D341Med (cell line): ENCODE results near the gene APP.
"Not testable (repeated sequence)": the region's sequence is repeated elsewhere in the genome, so short reads cannot be mapped to it uniquely, and the experiment has no call there.

Experiments
- DNase-seq: peaks from one replicate; pipeline ENCODE4 v3.0.0; 2012; ENCODE audit warnings: low spot score

The APP gene

DNA sequence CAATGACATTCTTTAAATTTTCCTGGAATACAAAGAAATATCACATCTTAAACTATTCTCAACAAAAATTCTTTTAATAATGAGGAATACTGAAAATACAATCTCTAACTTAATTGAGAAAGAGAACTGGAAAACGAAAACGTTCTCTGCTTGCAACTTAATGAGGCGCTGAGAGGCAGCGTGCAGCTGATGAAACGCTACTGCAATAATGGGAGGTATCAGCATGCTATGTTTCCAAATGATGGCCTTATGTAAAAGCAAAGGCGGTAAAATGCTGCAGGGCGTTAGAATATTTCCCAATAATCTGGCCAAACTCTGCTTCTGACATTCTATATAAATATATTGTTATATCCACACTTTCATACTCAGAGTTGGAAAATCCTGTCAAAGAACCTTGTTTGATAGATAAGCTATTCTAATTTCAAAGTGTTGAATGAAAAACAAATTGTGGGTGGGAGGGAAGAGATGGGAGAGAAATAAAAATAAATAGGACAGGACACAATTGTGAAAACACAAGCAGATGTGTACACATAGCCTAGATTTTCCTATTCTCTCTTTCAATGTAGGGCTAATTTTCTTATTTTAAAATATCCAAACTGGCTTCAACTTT, 70.9 kb downstream of the APP start:
- no peak for DNase-seq

DNA sequence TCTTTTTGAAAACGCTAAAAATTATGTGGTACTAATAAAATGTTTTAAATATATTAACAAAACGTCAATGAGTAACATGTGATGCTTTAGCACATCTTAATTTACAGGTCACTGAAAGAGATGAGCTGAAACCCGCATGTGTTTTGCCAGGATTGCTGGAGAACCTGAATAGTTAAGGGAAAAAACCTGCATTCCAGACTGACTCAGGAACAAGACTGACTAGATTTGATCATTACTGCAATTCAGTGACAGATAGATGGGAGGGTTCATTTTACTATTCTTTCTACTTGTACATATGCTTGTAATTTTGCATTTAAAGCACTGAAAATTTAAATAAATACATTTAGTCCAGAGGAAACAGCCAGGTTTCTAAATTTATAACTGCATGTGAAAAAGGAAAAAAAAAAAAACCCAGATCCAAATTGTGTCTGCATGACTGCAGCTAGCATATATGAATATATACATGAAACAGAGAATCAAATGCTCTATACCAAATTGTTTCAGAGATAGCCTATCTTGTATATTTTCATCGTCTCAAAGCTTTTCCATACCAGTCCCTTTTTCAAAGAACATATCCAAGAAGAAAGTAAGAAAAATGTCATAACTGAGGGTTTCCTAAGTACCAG, 71.7 kb downstream of the APP start:
- no peak for DNase-seq

DNA sequence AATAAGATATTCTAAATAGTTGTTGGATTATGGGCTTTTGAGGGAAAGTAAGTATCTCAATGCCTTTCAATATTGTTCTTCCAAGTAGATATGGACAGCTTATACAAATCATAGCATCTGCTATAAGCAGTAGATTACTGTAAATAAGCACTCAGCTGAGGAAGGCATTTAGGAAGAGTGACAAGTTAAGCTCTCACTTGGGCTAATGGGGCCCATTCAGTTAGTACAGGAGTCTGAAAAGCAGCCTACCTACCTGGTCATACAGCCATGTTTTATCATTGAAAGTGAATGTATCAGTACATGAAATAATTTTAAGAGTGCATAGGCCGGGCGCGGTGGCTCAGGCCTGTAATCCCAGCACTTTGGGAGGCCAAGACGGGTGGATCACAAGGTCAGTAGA, 73.1 kb downstream of the APP start:
- peak; percentile 56 for DNase-seq

DNA sequence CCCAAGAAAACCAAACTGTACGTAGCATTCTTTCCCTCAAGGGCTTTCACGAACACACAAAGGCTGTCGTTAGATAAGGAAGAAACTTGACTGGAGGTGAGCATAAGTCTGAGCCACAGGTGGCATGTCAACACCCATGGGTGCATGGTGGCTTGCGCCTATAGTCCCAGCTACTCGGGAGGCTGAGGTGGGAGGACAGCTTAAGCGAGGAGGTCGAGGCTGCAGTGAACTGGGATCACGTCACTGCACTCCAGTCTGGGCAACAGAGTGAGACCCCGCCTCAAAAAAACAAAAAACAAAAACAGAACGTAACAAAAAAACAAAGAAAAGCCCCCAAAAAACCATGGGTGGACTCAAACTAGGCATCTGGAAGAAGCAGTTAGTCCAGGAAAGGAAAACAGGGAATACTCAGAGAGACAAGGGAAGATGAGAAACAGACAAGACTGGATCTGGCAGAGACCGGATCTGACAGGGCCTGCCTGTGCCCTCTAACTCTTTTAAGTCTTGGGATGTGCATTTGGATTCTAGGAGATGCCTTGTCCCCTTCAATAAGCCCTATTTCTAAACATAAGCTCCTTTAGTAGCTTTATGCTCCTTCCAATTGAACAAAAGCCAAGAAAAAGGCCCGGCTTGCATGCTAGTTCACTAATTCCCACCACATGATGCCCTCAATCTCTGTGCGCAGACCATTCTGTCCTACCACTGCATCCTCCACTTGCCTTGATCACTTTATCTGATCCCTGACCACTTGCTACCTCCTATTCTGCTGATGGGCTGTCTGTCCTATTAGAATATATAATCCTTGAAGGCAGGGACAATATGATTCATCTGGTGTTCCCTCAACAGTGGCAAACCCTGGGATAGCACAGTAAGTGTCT, 73.8 kb downstream of the APP start:
- DNase-seq, result peak; percentile 56

DNA sequence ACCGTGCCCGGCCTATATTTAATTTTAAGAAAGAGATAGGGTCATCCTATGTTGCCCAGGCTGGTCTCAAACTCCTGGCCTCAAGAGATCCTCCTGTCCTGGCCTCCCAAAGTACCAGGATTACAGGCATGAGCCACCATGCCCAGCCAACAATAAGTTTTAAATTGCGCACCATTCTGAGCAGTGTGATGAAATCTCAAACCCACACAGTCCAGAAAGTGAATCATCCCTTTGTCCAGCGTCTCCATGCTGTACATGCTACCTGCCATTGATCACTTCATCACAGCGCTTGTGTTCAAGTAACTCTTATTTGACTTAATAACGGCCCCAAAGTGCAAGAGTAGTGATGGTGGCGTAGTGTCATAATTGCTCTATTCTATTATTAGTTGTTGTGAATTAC, 75.4 kb downstream of the APP start:
- no peak for DNase-seq

DNA sequence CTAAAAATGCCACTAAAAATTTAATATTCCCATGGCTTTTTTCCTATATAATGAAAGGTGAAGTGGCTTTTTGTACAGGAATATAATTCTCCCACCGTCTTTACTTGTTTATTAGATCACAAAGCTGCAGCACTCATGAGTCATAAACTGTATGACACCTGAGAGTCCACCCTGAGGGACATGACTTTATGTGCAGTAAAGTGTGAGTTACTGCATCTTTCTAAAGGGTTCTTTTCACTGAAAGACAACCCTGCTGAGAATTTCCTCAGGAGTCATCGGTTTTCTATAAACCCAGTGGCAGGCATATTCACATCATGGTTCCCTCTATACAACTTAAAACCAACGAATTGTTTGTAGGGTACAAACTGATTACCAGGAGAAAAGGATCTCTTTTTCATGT, 77.4 kb downstream of the APP start:
- DNase-seq, result no peak

DNA sequence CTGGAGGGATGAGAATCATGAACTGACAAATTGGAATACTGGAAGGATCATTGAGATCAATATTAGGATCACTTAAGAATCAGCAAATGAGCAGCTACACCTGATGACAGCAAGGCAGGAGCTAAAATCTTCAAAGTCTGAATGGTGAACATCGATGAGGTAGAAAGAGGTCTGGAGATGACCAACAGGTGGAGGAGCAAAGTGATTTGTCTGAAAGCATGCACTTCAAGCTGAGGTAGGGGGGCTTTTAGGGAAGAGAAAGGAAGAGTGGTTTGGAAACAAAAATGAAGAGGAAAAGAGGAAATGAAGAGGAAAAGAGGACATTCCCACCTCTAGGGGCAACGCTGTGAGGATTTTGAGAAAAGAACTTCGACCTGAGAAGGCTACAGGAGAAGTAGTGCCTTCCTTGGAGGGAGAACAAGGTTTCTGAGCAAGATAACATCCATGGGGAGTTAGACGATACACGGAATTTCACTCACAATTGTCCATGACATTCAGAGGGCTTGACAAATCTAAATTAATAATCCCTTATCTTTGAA, 79.0 kb downstream of the APP start:
- DNase-seq, result no peak

DNA sequence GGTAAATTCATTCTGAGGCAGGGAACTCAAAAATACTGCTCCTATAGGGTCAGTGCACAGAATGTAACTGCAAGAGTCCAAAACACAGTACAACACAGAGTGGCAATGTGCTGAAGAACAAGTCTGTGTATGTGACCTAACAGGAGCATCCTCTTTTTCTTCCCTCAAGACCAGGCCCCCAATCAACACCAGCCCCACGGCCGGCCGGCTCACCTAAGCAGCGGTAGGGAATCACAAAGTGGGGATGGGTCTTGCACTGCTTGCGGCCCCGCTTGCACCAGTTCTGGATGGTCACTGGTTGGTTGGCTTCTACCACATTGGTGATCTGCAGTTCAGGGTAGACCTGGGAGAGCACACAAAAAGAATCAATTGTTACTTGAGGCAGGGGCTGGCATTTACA, 80.8 kb downstream of the APP start:
- DNase-seq, result no peak

DNA sequence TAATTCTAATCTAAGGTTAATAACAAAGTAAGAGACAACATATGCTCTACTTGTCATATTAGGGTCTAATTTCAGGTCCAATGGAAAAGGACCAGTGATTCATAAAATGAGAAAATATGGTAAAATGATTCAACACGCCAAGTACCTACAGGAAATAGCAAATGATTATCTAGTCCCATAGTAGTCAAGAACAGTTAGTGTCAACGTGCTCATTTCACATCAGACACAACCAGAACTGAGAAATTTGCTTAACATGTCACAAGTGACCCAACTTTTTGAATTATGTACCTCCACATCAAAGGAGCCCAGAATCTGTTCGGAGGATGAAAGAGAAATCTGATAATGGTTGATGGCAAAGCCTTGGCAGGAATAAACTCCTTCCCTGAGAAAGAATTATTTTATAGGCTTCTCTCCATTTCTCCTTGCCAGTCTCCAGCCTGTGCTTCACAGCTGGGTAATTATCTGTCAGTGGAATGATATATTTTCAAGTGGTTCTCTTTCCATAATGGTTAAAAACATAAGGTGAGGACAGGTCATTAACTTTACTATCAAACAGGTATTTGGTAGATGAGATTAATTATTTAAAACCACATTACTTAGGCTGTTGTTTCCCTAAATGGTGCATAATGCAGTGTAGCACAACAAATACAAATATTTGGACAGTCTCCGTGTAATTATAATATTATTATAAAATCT, 83.2 kb downstream of the APP start:
- DNase-seq, result no peak

DNA sequence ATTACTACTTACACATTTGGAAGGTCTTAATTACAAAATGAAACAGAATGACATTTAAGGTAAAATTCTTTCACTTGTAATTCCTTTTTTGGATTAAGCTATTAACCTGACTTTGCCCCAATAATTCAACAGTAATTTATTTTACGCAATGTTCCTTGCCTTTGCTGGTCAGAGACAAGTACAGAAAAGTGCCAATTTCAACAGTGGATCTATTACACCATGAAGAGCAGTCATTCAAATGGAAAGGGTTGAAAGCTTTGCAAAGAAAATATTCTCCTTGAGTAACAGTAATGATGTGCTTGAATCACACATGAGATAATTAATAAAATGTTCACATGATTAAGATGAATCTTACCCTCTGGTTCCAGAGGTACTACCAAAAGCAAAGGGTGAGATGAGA, 84.7 kb downstream of the APP start:
- DNase-seq, result no peak

DNA sequence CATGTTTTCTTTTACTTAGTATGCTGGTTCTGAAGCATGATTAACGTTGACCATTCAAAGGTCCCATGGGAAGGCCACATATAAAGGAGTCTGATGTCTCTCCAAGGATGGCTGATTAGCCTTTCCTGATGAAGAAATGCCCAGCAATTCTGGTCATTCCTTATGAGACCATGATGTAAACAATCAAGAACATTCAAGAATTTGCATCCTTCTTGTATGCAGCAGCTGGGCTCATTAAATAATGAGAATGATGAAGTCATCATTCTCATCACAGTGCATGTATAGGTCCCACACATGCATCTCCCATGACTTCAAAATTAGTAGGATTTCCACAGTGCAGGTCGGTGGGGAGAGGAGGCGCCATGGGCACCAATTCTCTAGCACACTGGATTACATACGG, 85.4 kb downstream of the APP start:
- no peak for DNase-seq

DNA sequence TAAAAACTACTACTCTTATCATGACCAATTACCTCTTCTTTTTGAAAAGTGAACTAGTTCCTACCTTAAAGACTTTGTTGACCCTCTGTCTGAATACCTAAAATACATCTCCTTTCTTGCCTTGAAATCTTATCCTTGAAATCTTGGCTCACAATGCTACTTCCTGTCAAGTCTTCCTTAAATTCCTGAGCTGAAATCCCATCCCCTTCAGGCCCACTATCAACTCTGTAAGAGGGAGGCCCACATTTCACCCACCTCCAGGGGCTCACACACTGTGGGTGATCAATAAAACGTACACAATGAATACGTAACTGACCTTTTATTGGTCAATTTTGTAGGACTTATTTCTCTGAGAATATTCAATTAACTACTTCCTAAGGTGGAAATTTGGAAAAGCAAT, 88.0 kb downstream of the APP start:
- DNase-seq, result no peak

DNA sequence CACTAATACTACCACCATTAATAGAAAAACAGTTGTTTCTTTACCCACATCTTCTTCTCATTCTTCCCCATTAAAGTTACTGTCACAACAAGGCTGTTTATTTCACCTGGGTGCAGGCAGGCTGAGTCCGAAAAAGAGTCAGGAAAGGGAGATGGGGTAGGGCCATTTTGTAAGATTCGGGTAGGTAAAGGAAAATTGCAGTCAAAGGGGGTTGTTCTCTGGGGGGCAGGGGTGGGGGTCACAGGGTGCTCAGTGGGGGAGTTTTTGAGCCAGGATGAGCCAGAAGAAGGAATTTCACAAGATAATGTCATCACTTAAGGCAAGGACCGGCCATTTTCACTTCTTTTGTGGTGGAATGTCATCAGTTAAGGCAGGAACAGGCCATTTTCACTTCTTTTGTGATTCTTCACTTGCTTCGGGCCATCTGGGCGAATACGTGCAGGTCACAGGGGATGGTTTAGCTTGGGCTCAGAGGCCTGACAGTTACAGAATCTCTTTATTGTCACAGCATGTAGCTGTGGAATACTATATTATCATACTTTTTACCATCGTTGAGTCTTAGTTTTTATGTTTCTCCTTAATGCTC, 89.3 kb downstream of the APP start:
- not testable (repeated sequence) for DNase-seq

DNA sequence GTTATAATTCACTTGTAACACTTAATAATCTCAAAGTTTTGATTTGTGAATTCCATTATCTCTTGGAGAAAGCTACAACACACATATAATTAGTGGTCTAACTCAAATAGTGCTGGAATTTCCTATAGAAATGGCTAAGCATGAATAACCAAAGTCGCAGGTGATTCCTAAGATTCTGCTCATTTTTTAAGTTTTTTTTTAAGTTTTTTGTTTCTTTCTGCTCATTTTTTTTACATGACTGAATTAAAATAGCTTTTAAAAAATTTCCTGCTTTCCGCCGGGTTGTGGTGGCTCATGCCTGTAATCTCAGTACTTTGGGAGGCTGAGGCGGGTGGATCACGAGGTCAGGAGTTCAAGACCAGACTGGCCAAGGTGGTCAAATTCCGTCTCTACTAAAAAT, 90.4 kb downstream of the APP start:
- DNase-seq, result no peak

DNA sequence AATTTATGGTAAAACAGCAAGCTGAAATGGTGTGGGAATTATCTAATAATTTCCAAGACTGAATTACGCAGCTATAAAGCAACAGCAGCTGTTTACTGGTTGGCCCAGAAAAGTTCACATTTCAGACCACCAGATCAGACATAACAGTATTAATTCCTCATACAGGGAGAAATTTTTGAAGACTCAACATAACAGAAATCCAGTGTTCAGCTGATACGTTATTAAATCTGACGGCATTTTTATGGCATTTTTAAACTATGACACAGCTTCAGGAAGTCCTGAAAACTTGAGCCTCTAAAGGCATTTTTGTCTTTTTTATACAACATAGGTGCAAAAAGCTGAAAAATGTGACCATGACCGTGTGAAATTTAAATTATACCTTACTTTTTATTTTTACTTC, 91.2 kb downstream of the APP start:
- no peak for DNase-seq

DNA sequence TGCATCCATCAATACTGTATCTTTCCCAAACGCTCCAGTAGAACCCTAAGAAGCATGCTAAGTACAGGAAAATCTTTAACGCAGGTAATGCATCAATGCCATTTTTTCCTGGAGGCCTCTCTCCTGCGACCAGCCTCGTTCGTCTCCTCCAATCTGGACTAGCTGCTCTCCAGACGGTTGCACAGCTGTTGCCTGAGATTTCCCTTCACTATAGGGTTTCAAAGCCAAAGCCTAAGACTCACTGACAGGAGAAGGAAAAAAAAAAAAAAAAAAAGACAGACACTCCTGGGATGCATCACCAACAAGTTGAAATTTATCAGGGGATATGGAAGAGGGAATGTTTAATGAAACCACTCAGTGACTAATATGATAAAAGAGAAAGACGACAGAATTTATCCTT, 93.0 kb downstream of the APP start:
- peak; percentile 57 for DNase-seq

DNA sequence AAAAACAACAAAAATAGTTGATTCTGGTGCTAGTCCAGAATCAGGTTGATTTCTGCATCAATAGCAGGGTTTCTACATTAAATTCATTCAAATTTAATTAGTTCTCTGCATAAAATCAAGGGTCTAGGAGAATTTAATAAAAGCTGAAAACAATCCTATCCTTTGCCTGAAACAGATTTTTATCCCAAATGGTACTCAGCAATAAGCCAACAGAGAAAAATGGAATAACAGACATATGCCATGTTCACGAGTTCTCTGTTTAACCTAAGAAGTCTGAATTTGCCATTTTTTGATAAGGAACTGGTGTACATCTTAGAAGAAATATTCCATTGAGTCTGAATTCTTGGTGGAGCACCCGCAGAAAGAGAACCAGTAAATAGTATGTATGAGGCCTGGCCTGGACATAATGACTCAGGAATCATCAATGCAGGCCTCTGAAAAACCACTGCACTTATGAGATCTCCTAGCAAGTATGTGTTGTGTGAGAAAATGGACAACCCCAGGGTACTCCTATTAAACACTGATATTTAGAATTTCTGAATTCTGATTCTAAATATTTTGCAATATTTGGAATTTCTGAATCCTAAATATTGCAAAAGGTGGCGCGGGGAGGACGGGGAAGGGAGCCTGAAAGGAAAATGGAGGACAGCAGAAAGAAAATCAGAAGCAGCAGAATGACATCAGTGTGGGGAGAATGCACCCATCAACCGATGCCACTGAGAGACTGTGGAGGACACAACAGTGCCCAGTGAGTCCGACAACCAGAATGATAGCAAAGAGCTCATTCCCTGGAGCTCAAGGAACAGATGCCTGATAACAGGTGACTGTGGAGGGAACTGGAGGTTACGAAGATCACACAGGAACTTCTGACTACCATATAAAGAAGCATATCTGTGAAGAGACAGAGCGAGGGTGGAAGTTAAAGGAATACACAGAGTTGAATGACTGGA, 97.6 kb downstream of the APP start:
- DNase-seq, result no peak

DNA sequence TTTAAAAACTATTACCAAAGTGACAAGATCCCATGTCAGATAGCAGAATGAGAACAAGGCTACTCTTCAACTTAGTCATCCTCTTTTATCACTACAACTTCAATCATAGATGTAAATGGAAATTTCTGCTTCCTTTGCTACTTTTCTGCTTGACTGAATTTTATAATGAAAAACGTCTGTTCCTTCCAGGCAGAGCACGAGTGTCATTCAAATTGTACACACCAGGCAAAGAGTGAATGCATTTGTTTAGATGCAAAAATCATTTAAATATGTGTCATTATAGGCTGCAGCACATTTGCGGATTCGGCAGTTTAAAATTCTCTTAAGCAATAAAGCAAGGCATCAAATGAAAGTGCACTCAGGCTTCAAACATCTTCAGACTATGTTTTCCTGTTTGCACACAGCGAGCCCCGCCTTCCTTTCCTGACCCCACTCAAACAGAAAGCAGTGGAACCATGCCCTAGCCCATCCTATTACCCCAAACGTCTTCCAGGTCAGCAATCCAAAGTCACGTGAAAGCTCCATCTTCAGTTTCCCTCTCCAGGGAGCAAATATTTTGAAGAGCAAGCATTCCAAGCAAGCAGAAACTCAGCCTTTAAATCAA, 99.6 kb downstream of the APP start:
- DNase-seq, result no peak

DNA sequence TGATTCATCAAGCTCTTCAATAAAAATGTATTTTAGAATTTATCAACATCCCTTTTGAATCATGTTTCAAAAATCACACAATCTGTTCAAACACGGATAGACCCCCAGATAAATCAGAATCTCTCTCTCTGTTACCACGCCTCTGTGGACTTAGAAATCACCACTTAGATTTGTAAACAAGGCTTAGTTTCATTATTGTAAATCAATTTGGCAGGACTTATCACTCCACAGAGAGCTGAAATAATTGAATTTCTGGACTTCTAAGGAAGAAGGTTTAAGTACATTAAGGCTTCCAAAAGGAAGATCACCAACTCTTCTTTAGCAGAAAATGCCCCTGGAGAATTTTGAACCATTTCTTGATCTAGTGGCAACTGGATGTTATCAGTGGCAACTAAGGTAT, 100.4 kb downstream of the APP start:
- DNase-seq, result no peak

DNA sequence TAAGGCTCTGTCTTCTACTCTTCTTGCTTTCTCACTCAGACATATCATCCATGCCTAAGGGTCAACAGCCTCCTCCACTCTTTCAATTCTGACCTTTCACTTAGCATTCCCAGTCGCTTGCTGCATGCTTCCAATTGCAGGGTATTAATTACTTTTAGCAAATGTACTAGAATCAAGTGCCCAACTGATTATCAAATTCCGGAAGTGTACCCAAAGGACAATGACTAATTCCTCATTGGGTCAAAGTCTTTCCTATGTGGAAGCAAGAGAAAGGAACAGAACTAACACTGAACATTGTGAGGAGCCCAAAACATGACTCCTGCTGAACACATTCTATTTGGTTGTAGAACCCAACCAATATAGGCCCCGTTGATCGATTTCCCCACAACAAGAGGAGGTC, 101.8 kb downstream of the APP start:
- DNase-seq, result no peak
